OCI-LY7 (cell line): Measurements from ENCODE around the gene OLFML2B.

Source experiments
- CTCF ChIP-seq: fragments of 200-600 bp; sonication (generic); conservative IDR thresholded peaks from 2 replicates; pipeline ENCODE4 v1.5.1; 2014; ENCODE audit warnings: mild to moderate bottlenecking, antibody characterized with exemption, low read length, moderate library complexity, mixed read lengths
- EZH2phosphoT487 ChIP-seq: fragments of 200-600 bp; sonication (generic); IDR thresholded peaks from 2 replicates; pipeline ENCODE4 v1.6.1; 2018; ENCODE audit warnings: low read depth, borderline replicate concordance, mild to moderate bottlenecking, mixed run types, antibody characterized with exemption, low read length, moderate library complexity, mixed read lengths

GRCh38 chr1:162023181-162023546, 505 bp downstream of the OLFML2B start:
- no peak for TF ChIP-seq CTCF
- TF ChIP-seq EZH2phosphoT487 = no peak
